Right cardiac atrium (tissue), 5 donors: ENCODE data around the gene BLVRB. TPM values are rescaled to one million over a fixed set of nuclear protein-coding genes. Genes with fewer than 3 reads are reported as not detected.

Experiments
- ATAC-seq, 2 donors: fragments of 200-7000 bp; cut with Tn5 transposase; one replicate each; pipeline versions ENCODE4 v1.8.0 to v1.9.1; 2020; ENCODE audit warnings: moderate library complexity in 2 of 2, mild to moderate bottlenecking in 1 of 2
- DNase-seq, 3 donors: peaks; one replicate each; pipeline ENCODE4 v3.0.0-alpha.2; 2020
- H3K27ac ChIP-seq: one replicate; pipeline ENCODE4 v1.5.1; 2013; ENCODE audit warnings: mild to moderate bottlenecking, low read length, control low read depth, moderate library complexity
- H3K27me3 ChIP-seq: one replicate; pipeline ENCODE4 v1.6.1; 2013; ENCODE audit not compliant: control insufficient read depth, insufficient read depth
- H3K4me1 ChIP-seq: one replicate; pipeline ENCODE4 v1.6.1; 2013; ENCODE audit warnings: low read length; ENCODE audit not compliant: control insufficient read depth, insufficient read depth
- H3K4me3 ChIP-seq: one replicate; pipeline ENCODE4 v1.5.1; 2013; ENCODE audit warnings: low read length, control low read depth
- H3K9me3 ChIP-seq: one replicate; pipeline ENCODE4 v1.6.1; 2013; ENCODE audit warnings: low read length; ENCODE audit not compliant: control insufficient read depth
- WGBS: extraction: QIAGEN DNeasy Blood & Tissue Kit; methylation state at CpG from one replicate; pipeline ENCODE4 v1.1.7; 2013; 5-methylcytosine and 5-hydroxymethylcytosine counted together
- intact Hi-C, 4 donors: fragments of 100-400 bp; cut with DNase I; formaldehyde crosslinking; loops; one replicate each; pipeline versions ENCODE4 v1.11.0 to v1.14.0; 2022 to 2023
- polyA plus RNA-seq: library from polyadenylated mRNA; stranded (reverse); fragments of 200-250 nt; gene quantifications from one replicate; pipeline ENCODE4 v1.2.3, GENCODE V29; 2013
- total RNA-seq, 4 donors: library from RNA; stranded (reverse); fragmentation: NEBNext Ultra II Directional; extraction: Animal tissue kit (Norgen Biotek cat#: 25700); gene quantifications; one replicate each; pipeline ENCODE4 v1.2.1, GENCODE V29; 2021
- donor health status: healthy with polysubstance abuse.
- donor health status: DM: no; HTN: yes; CAD: no.
- donor health status: DM: no; HTN: no; CAD: no.
- donor health status: DM: no; HTN: yes; CAD: no; lungs with severe emphysema.
- donor health status: DM: yes; HTN: yes; CAD: no.

BLVRB gene
- total and polyA plus RNA-seq, 5 donors, result 72.0 to 109 (median 91.9) TPM

GRCh38 chr19:40421993-40422747 lies 43.4 kb downstream of the BLVRB start:
- H3K4me1 ChIP-seq, result peaks cover 2% of the 10 kb centered on the region
- 73% methylated on average over 16 of the region's 16 CpGs for WGBS
- ATAC-seq, result no peak
- H3K4me3 ChIP-seq, result no peak overlapping the region
- no peaks in the 10 kb centered on the region for H3K9me3 ChIP-seq
- H3K27me3 ChIP-seq, result no peaks in the 10 kb centered on the region
- H3K27ac ChIP-seq, result no peak overlapping the region
- intact Hi-C loops, result no loop called here
- DNase-seq, result peak in 1 of 3 donors; percentile 1

DNA sequence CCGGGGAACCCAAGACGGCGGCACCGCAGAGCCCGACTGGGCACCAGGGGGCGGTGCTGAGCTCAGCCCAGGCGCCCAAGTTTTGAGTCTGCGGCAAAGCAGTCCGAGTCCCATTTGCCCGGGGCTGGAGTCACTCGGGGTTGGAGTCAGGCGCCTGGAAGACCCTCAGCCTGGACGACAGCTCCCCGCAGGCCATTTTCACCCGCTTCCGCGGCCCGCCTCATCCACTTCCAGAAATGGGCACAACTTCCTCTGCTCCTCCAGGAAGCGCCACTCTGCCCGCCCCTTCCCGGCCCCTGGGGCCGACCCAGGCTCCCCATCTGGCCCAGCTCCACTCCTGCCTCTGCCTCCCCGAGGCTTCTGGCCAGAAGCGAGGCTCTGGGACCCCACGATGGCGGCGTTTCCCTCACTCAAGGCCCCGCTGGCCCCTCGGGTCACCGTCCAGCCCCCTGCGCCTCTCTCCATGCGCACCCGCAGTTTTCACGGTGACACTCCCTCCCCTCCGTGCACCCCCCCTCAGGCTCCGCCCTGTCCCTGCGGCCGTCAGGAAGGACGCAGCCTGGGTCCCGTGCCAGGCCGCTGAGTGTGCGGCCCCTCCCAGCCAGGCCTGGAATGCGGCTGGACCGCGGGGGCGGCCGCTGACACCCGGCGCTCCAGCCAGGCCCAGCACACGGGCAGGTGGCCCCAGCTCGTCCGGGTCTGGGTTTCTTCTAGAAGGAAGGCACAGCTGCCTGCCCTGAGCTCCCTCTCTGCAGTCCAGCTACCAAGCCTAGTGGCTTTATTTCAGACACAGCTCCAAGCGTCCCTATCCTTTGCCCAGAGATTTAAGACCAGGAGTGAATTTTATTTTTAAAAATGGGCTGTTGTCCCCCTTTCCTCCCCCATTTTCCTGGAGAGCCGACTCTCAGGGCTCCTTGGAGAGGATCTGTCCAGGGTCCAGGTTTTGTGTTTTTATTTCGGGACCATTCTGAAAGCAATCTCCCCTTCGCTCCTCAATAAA lies 44.5 kb downstream of the BLVRB start:
- Histone ChIP-seq H3K9me3 (no peaks in the 10 kb centered on the region), H3K27me3 (no peaks in the 10 kb centered on the region), H3K27ac (peak overlapping the region; percentile 99), H3K4me3 (peak overlapping the region; percentile 44), H3K4me1 (peaks cover 3% of the 10 kb centered on the region)
- DNase-seq (peak; percentile 96 to 99 (median 98)), ATAC-seq (peak; percentile 88 to 91)
- WGBS, result 2% methylated on average over 56 of the region's 56 CpGs
- intact Hi-C loops, result no loop called here

GRCh38 chr19:40420451-40420765 lies 45.1 kb downstream of the BLVRB start:
- ATAC-seq, result no peak
- Histone ChIP-seq H3K4me3 (peak overlapping the region; percentile 44), H3K27me3 (no peaks in the 10 kb centered on the region), H3K9me3 (no peaks in the 10 kb centered on the region), H3K27ac (peak overlapping the region; percentile 99), H3K4me1 (peaks cover 3% of the 10 kb centered on the region)
- DNase-seq, result no peak
- intact Hi-C loops, result no loop called here
- WGBS, result 64% methylated on average over 14 of the region's 14 CpGs

DNA sequence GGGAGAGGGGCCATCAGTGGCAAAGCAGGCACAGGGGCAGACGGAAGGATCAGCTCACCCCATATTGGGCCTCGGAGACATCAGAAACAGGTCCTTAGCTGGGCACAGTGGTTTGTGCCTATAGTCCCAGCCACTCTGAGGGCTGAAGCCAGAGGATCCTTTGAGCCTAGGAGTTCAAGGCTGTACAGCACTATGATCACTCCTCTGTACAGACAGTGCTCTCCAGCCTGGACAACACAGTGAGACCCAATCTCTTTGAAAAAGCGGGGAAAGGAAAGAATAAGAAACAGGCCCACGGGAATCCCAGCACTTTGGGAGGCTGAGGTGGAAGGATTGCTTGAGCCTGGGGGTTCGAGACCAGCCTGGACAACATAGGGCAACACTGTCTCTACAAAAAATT lies 45.8 kb downstream of the BLVRB start:
- Histone ChIP-seq H3K9me3 (no peaks in the 10 kb centered on the region), H3K27me3 (no peaks in the 10 kb centered on the region), H3K4me1 (peaks cover 4% of the 10 kb centered on the region), H3K27ac (no peak overlapping the region), H3K4me3 (no peak overlapping the region)
- DNase-seq (peak in 2 of 3 donors; percentile 20 to 44), ATAC-seq (no peak)
- WGBS, result 91% methylated on average over 5 of the region's 5 CpGs
- intact Hi-C loops, result no loop called here

DNA sequence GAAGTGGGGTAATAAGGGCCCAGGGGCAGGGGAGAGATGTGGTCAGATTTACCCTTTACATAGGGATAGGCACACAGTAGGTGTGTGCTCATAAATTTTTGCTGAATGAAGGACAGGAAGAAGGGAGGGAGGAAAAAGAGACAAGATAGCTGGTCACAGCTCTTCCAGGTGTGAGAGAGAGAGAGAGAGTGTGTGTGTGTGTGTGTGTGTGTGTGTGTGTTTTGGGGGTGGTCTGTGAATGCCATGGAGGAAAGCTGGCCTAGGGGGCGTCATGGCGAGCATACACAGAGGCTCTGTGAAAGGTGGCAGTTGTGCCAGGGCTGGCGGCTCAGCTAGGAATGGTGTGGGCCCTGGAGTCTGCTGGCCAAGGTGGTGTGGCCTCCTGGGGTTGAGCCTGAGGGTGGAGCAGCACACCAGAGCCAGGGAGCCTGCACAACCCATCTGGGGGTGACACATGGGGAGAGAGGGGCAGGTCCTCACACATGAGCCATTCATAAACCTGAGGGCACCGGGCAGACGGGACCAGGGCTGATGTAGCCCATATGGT lies 46.4 kb downstream of the BLVRB start:
- intact Hi-C loops, result no loop called here
- ATAC-seq (no peak), DNase-seq (peak in 2 of 3 donors; percentile 58 to 69)
- peaks cover 6% of the 10 kb centered on the region for H3K4me1 ChIP-seq
- WGBS, result 81% methylated on average over 5 of the region's 5 CpGs
- no peaks in the 10 kb centered on the region for H3K27me3 ChIP-seq
- no peaks in the 10 kb centered on the region for H3K9me3 ChIP-seq
- H3K4me3 ChIP-seq, result no peak overlapping the region
- no peak overlapping the region for H3K27ac ChIP-seq

- peak overlapping the region; percentile 61 for H3K27ac ChIP-seq
- no peak overlapping the region for H3K4me3 ChIP-seq
- ATAC-seq, result no peak
- H3K9me3 ChIP-seq, result no peaks in the 10 kb centered on the region
- DNase-seq, result no peak
- no peaks in the 10 kb centered on the region for H3K27me3 ChIP-seq
- intact Hi-C loops, result no loop called here
- WGBS, result 84% methylated on average over 3 of the region's 3 CpGs
- peaks cover 11% of the 10 kb centered on the region for H3K4me1 ChIP-seq
Measured at GRCh38 chr19:40418040-40418439, 47.5 kb downstream of the BLVRB start.

- intact Hi-C loops, result no loop called here
- Histone ChIP-seq H3K9me3 (no peaks in the 10 kb centered on the region), H3K4me3 (no peak overlapping the region), H3K4me1 (peaks cover 11% of the 10 kb centered on the region), H3K27ac (peak overlapping the region; percentile 61), H3K27me3 (no peaks in the 10 kb centered on the region)
- no peak for ATAC-seq
- no peak for DNase-seq
- WGBS, result 58% methylated on average over 4 of the region's 4 CpGs
Measured at GRCh38 chr19:40417643-40417981, 47.9 kb downstream of the BLVRB start.

DNA sequence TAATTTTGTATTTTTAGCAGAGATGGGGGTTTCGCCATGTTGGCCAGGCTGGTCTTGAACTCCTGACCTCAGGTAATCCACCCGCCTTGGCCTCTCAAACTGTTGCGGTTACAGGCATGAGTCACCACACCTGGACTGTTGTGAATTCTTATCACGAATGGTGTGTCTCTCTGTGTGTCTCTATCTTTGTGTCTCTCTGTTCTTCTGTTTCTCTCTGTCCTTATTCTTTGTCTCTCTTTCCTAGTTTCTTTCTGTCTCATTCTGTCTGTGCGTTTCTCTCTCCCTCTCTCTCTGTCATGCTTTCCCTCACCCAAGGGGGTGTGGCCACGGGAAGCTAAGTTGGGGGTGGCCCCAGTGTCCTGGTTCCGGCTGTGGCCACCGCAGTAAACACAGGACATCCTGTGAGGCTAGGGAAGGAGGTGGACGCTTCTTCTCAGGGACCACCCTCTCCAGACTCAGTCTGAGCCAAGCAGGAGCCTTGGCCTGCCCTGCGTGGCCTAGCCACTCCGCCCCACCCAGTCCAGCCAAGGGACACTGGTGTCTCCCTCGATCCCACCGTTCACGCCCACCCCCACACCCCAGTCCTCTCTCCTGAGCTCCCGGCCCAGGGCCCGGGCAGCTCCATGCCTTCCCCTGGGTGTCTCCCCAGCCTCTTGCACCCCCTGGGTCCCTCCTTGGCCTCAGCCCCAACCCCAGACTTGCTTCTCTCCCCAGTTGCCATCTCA lies 48.5 kb downstream of the BLVRB start:
- ATAC-seq, result peak; percentile 22 to 54

GRCh38 chr19:40415768-40416167 lies 49.8 kb downstream of the BLVRB start:
- Histone ChIP-seq H3K4me3 (no peak overlapping the region), H3K9me3 (no peaks in the 10 kb centered on the region), H3K4me1 (peaks cover 13% of the 10 kb centered on the region), H3K27ac (no peak overlapping the region), H3K27me3 (no peaks in the 10 kb centered on the region)
- intact Hi-C loops, result no loop called here
- WGBS, result 95% methylated on average over 2 of the region's 2 CpGs
- DNase-seq (peak in 2 of 3 donors; percentile 16 to 30), ATAC-seq (no peak)

More for the DNA sequence above, 48.5 kb downstream of the BLVRB start:
- Histone ChIP-seq H3K9me3 (no peaks in the 10 kb centered on the region), H3K4me3 (no peak overlapping the region), H3K4me1 (peaks cover 12% of the 10 kb centered on the region), H3K27me3 (no peaks in the 10 kb centered on the region), H3K27ac (peak overlapping the region; percentile 61)
- whole genome bisulfite sequencing, result 29% methylated on average over 16 of the region's 16 CpGs
- DNase-seq, result peak; percentile 76 to 91 (median 86)
- intact Hi-C loops, result no loop called here

- 78% methylated on average over 21 of the region's 21 CpGs for WGBS
- no peaks in the 10 kb centered on the region for H3K9me3 ChIP-seq
- H3K4me1 ChIP-seq, result peaks cover 13% of the 10 kb centered on the region
- H3K27ac ChIP-seq, result no peak overlapping the region
- intact Hi-C loops, result no loop called here
- ATAC-seq (no peak), DNase-seq (peak in 2 of 3 donors; percentile 60 to 70)
- H3K27me3 ChIP-seq, result no peaks in the 10 kb centered on the region
- H3K4me3 ChIP-seq, result no peak overlapping the region
Measured at GRCh38 chr19:40414542-40415535, 50.7 kb downstream of the BLVRB start.
